Measurements from ENCODE around the gene GAR1.

DNA sequence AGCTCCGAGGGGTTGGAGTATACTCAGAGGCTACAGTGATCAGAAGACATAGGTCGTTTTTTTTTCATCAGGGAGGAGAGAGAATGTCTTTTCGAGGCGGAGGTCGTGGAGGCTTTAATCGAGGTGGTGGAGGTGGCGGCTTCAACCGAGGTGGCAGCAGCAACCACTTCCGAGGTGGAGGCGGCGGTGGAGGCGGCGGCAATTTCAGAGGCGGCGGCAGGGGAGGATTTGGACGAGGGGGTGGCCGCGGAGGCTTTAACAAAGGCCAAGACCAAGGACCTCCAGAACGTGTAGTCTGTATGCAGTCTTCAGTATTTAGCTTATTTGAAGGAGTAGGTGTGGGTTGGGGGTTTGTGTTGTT lies 500 bp downstream of the GAR1 start:
- TF ChIP-seq, protein P1, sequence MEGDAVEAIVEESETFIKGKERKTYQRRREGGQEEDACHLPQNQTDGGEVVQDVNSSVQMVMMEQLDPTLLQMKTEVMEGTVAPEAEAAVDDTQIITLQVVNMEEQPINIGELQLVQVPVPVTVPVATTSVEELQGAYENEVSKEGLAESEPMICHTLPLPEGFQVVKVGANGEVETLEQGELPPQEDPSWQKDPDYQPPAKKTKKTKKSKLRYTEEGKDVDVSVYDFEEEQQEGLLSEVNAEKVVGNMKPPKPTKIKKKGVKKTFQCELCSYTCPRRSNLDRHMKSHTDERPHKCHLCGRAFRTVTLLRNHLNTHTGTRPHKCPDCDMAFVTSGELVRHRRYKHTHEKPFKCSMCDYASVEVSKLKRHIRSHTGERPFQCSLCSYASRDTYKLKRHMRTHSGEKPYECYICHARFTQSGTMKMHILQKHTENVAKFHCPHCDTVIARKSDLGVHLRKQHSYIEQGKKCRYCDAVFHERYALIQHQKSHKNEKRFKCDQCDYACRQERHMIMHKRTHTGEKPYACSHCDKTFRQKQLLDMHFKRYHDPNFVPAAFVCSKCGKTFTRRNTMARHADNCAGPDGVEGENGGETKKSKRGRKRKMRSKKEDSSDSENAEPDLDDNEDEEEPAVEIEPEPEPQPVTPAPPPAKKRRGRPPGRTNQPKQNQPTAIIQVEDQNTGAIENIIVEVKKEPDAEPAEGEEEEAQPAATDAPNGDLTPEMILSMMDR (IDR thresholded peaks at IDR 0.05): no peak
- TF ChIP-seq POLR2AphosphoS5 (IDR thresholded peaks at IDR 0.05) (no peak), POLR2A (IDR thresholded peaks at IDR 0.05) (no peak)
